ENCODE measurements around the gene CFAP299.

The CFAP299 gene

DNA sequence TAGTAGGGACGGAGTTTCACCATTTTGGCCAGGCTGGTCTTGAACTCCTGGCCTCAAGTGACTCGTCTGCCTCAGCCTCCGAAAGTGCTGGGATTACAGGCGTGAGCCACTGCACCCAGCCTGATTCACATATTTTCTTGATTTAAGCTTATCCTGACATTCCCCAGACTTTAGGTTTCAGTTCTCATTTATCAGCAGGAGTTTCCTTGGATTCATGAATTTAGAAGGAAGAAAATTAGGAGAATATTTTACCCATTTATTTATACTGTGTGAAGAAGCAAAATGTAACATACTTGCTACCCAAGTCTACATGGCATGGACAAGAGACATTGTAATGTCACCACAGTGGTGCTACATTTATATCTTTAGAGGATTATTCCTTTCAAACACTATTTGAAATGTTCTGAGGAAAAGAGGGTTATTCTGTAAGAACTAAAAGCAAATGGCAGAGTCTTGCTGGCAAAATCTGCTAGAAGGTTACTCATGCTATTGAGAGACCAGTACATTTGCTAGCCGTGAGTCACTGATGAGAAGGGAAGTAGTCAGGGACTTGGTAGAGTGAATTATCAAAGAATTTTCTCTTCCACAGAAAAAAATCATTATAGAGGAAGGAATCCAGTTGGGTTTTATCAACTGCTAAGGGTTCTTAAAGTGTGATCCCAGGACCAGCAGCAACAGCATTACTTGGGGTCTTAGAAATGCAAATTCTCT, 26.1 kb upstream of the CFAP299 start:
- Histone ChIP-seq H3F3A (ENCODE audit: insufficient read depth, low read length) (no peaks in the 10 kb centered on the region), H3K27ac (ENCODE audit: low read depth, low read length, poor library complexity, severe bottlenecking) (no peak overlapping the region)

GRCh38 chr4:80311130-80311529, 24.4 kb upstream of the CFAP299 start:
- Histone ChIP-seq H3K79me2 (ENCODE audit: insufficient read depth, low read length) (no peaks in the 10 kb centered on the region), H4K20me1 (ENCODE audit: insufficient read depth, low read length) (no peaks in the 10 kb centered on the region), H3K27me3 (ENCODE audit: insufficient read depth, low read length) (peaks cover 7% of the 10 kb centered on the region; the same call in 1 of the 2 replicates), H3K9me3 (ENCODE audit: low read length) (no peaks in the 10 kb centered on the region), H3K9ac (ENCODE audit: low read length) (no peak overlapping the region), H3K27ac (ENCODE audit: low read depth, low read length, poor library complexity, severe bottlenecking) (no peak overlapping the region), H3K9me2 (ENCODE audit: low read depth, low read length) (no peaks in the 10 kb centered on the region; the same call in 1 of the 2 replicates), H3F3A (ENCODE audit: insufficient read depth, low read length) (no peaks in the 10 kb centered on the region), H3K4me2 (ENCODE audit: low read length) (no peak overlapping the region), H3K4me3 (ENCODE audit: low read depth, low read length, poor library complexity, severe bottlenecking) (no peak overlapping the region), H3K36me3 (ENCODE audit: insufficient read depth, low read length) (no peaks in the 10 kb centered on the region), H3K4me1 (ENCODE audit: insufficient read depth, low read length, severe bottlenecking) (no peaks in the 10 kb centered on the region), H2AFZ (ENCODE audit: low read length) (no peak overlapping the region)
- TF ChIP-seq CTCF (IDR thresholded peaks at IDR 0.05; ENCODE audit: low read length) (no peak), EZH2 (IDR thresholded peaks at IDR 0.05; ENCODE audit: borderline replicate concordance, low read length) (no peak)

More for the DNA sequence above, 26.1 kb upstream of the CFAP299 start:
- H3K9me2 ChIP-seq (ENCODE audit: low read depth, low read length), result no peaks in the 10 kb centered on the region; the same call in 1 of the 2 replicates
- no peak overlapping the region for H3K4me3 ChIP-seq (ENCODE audit: low read depth, low read length, poor library complexity, severe bottlenecking)
- no peaks in the 10 kb centered on the region for H3K36me3 ChIP-seq (ENCODE audit: insufficient read depth, low read length)
- TF ChIP-seq EZH2 (IDR thresholded peaks at IDR 0.05; ENCODE audit: borderline replicate concordance, low read length) (no peak), CTCF (IDR thresholded peaks at IDR 0.05; ENCODE audit: low read length) (no peak)
- H3K27me3 ChIP-seq (ENCODE audit: insufficient read depth, low read length), result peaks cover 7% of the 10 kb centered on the region; the same call in 1 of the 2 replicates
- H3K9ac ChIP-seq (ENCODE audit: low read length), result no peak overlapping the region
- no peak overlapping the region for H3K4me2 ChIP-seq (ENCODE audit: low read length)
- H4K20me1 ChIP-seq (ENCODE audit: insufficient read depth, low read length), result no peaks in the 10 kb centered on the region
- no peaks in the 10 kb centered on the region for H3K4me1 ChIP-seq (ENCODE audit: insufficient read depth, low read length, severe bottlenecking)
- no peak overlapping the region for H2AFZ ChIP-seq (ENCODE audit: low read length)
- no peaks in the 10 kb centered on the region for H3K9me3 ChIP-seq (ENCODE audit: low read length)
- no peaks in the 10 kb centered on the region for H3K79me2 ChIP-seq (ENCODE audit: insufficient read depth, low read length)

DNA sequence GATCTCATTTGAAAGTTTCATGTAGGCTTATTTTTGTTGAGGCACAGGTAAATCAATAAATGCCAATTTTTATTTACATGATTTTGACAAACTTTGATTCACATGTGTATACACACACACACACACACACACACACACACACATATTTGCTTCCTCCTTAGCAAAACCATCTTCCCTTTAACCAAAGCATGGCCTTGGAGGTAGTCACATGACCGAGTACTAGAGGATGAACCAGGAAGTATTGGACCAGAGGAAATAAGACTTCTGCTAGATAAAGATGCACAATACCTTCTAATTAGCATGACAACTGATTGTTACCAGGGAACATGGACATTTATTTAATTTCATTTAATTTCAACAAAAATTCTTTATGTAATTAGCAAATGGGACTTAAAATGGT, 23.4 kb upstream of the CFAP299 start:
- H2AFZ ChIP-seq (ENCODE audit: low read length), result no peak overlapping the region
- H3F3A ChIP-seq (ENCODE audit: insufficient read depth, low read length), result no peaks in the 10 kb centered on the region
- no peaks in the 10 kb centered on the region for H4K20me1 ChIP-seq (ENCODE audit: insufficient read depth, low read length)
- no peaks in the 10 kb centered on the region for H3K36me3 ChIP-seq (ENCODE audit: insufficient read depth, low read length)
- no peak for TF ChIP-seq CTCF (IDR thresholded peaks at IDR 0.05; ENCODE audit: low read length)
- TF ChIP-seq EZH2 (IDR thresholded peaks at IDR 0.05; ENCODE audit: borderline replicate concordance, low read length), result no peak
- no peak overlapping the region for H3K4me3 ChIP-seq (ENCODE audit: low read depth, low read length, poor library complexity, severe bottlenecking)
- peaks cover 7% of the 10 kb centered on the region; the same call in 1 of the 2 replicates for H3K27me3 ChIP-seq (ENCODE audit: insufficient read depth, low read length)
- no peaks in the 10 kb centered on the region for H3K9me3 ChIP-seq (ENCODE audit: low read length)
- H3K79me2 ChIP-seq (ENCODE audit: insufficient read depth, low read length), result no peaks in the 10 kb centered on the region
- H3K9me2 ChIP-seq (ENCODE audit: low read depth, low read length), result no peaks in the 10 kb centered on the region; the same call in 1 of the 2 replicates
- H3K9ac ChIP-seq (ENCODE audit: low read length), result no peak overlapping the region
- no peaks in the 10 kb centered on the region for H3K4me1 ChIP-seq (ENCODE audit: insufficient read depth, low read length, severe bottlenecking)
- no peak overlapping the region for H3K27ac ChIP-seq (ENCODE audit: low read depth, low read length, poor library complexity, severe bottlenecking)
- no peak overlapping the region for H3K4me2 ChIP-seq (ENCODE audit: low read length)
